K562 (cell line): ENCODE measurements around the gene IDI1. TPM values are rescaled to one million over a fixed set of nuclear protein-coding genes. Genes with fewer than 3 reads are reported as not detected.

Experiments used
- ATAC-seq: fragments of 200-7000 bp; cut with Tn5 transposase; 3 replicates; pipeline ENCODE4 v1.9.1; 2020; ENCODE audit warnings: moderate library complexity
- BruUV-seq: library from RNA; stranded (reverse); fragments of 400-500 nt; replicated peaks from 2 replicates; lab custom pipeline; 2021; lab: Mats Ljungman, UMichigan
- CTCF ChIA-PET: fragments of 300-600 bp; formaldehyde crosslinking; extraction: SDS; loops from one replicate; lab custom pipeline; 2021; ENCODE audit warnings: low intra/inter-chr PET ratio; lab: Yijun Ruan, JAX
- POLR2A ChIA-PET: fragments of 300-600, 350-650 bp; sonication (Branson Sonifier 250); formaldehyde crosslinking; extraction: SDS; loops from one replicate; lab custom pipeline; 2021; ENCODE audit warnings: antibody characterized with exemption, inconsistent platforms; lab: Yijun Ruan, JAX
- DNase-seq, 4 experiments: peaks; one replicate each; pipeline versions ENCODE4 v3.0.0 to v3.0.0-alpha.2; 2011 to 2018; ENCODE audit warnings: low spot score in 3 of 4, mixed read lengths in 3 of 4; ENCODE audit errors: extremely low read depth in 1 of 4
- FAIRE-seq: peaks from 2 replicates; lab custom pipeline; 2011; peaks lifted over from hg19 to GRCh38; lab: Jason Lieb, UNC
- H2AFZ ChIP-seq: 2 replicates; pipeline ENCODE4 v1.6.0; 2011; ENCODE audit warnings: low read depth, low read length, control low read depth, inconsistent platforms
- H3K27ac ChIP-seq: fragments of 200-600 bp; 3 replicates; pipeline ENCODE4 v1.8.0; 2011; ENCODE audit warnings: low read depth, mild to moderate bottlenecking, control low read depth, inconsistent platforms, low read length, moderate library complexity, mixed read lengths; ENCODE audit errors: extremely low read depth
- H3K27me3 ChIP-seq, 2 experiments: fragments of 300-600 bp in 1 of 2; 2 replicates in 1 of 2; 3 replicates in 1 of 2; pipeline versions ENCODE4 v1.6.0 to v1.8.0; 2011; ENCODE audit warnings: inconsistent platforms in 2 of 2, low read length in 2 of 2, mild to moderate bottlenecking in 1 of 2, mixed read lengths in 1 of 2, moderate library complexity in 1 of 2; ENCODE audit not compliant: control insufficient read depth in 2 of 2, insufficient read depth in 2 of 2
- H3K36me3 ChIP-seq: fragments of 300-600 bp; 3 replicates; pipeline ENCODE4 v1.8.0; 2011; ENCODE audit warnings: mild to moderate bottlenecking, low read length, inconsistent platforms; ENCODE audit not compliant: control insufficient read depth, insufficient read depth
- H3K4me1 ChIP-seq, 2 experiments: fragments of 200-600 bp in 1 of 2; replicated peaks in 1 of 2; 2 replicates in 1 of 2; 3 replicates in 1 of 2; pipeline versions ENCODE4 v1.5.1 to v1.8.0; 2011; ENCODE audit warnings: inconsistent platforms in 2 of 2, low read length in 2 of 2, mild to moderate bottlenecking in 1 of 2, mixed read lengths in 1 of 2, moderate library complexity in 1 of 2; ENCODE audit not compliant: control insufficient read depth in 2 of 2, insufficient read depth in 2 of 2
- H3K4me2 ChIP-seq: 2 replicates; pipeline ENCODE4 v1.6.1; 2011; ENCODE audit warnings: low read length, control low read depth, inconsistent platforms, mixed read lengths; ENCODE audit not compliant: insufficient read depth
- H3K4me3 ChIP-seq: fragments of 200-600 bp; sonication (generic), shearing (Covaris generic); 2 replicates; pipeline ENCODE4 v1.5.1; 2016; ENCODE audit warnings: control low read depth, inconsistent platforms
- H3K79me2 ChIP-seq: fragments of 200-600 bp; 3 replicates; pipeline ENCODE4 v1.8.0; 2011; ENCODE audit warnings: low read length, inconsistent platforms; ENCODE audit not compliant: control insufficient read depth, insufficient read depth
- H3K9ac ChIP-seq, 2 experiments: 2 replicates each; pipeline versions ENCODE4 v1.6.0 to v1.6.1; 2011; ENCODE audit warnings: low read depth in 2 of 2, low read length in 2 of 2, control low read depth in 1 of 2, inconsistent platforms in 1 of 2, mild to moderate bottlenecking in 1 of 2, mixed read lengths in 1 of 2; ENCODE audit not compliant: insufficient read depth in 1 of 2
- H3K9me1 ChIP-seq: one replicate; pipeline ENCODE4 v1.6.0; 2011; ENCODE audit warnings: inconsistent platforms, mild to moderate bottlenecking, low read length, moderate library complexity; ENCODE audit not compliant: control insufficient read depth, insufficient read depth
- H3K9me3 ChIP-seq: replicated peaks from 2 replicates; pipeline ENCODE4 v1.5.1; 2011; ENCODE audit warnings: low read depth, low read length, inconsistent platforms; ENCODE audit not compliant: control insufficient read depth, insufficient read depth
- H4K20me1 ChIP-seq: replicated peaks from 2 replicates; pipeline ENCODE4 v1.6.1; 2011; ENCODE audit warnings: low read length, inconsistent platforms, mixed read lengths; ENCODE audit not compliant: control insufficient read depth, insufficient read depth
- BHLHE40 ChIP-seq: IDR thresholded peaks from 2 replicates; pipeline ENCODE4 v1.6.1; 2011; ENCODE audit warnings: low read length, improper control_type of control experiment
- CBFA2T3 ChIP-seq: fragments of 450-650 bp; IDR thresholded peaks from 2 replicates; pipeline ENCODE4 v1.6.1; 2017
- CBX3 ChIP-seq, 2 experiments: IDR thresholded peaks; 1 replicate in 1 of 2; 2 replicates in 1 of 2; pipeline ENCODE4 v1.6.1; 2012; ENCODE audit warnings: inconsistent platforms in 2 of 2, low read length in 2 of 2, borderline replicate concordance in 1 of 2, control low read depth in 1 of 2
- CEBPB ChIP-seq: fragments of 450-650 bp; IDR thresholded peaks from 2 replicates; pipeline ENCODE4 v1.6.1; 2016; ENCODE audit warnings: missing genetic modification characterization, missing compliant biosample characterization
- CREB1 ChIP-seq, 2 experiments: sonication (generic) in 1 of 2; formaldehyde crosslinking in 1 of 2; IDR thresholded peaks; 2 replicates each; pipeline versions ENCODE4 v1.6.1 to v1.8.0; 2012 to 2022; ENCODE audit warnings: inconsistent platforms in 1 of 2, mild to moderate bottlenecking in 1 of 2, missing genetic modification reagents in 1 of 2, moderate library complexity in 1 of 2
- CTCF ChIP-seq, 3 experiments: IDR thresholded peaks in 2 of 3; conservative IDR thresholded peaks in 1 of 3; 2 replicates each; pipeline ENCODE4 v1.5.1; 2011 to 2012; ENCODE audit warnings: low read length in 3 of 3, mild to moderate bottlenecking in 3 of 3, control low read depth in 2 of 3, improper control_type of control experiment in 1 of 3, inconsistent platforms in 1 of 3, low read depth in 1 of 3, mixed read lengths in 1 of 3, moderate library complexity in 1 of 3; ENCODE audit not compliant: insufficient read depth in 2 of 3
- FIP1L1 ChIP-seq: fragments of 200-400 bp; formaldehyde crosslinking; IDR thresholded peaks from 2 replicates; pipeline ENCODE4 v1.6.1; 2018; ENCODE audit warnings: mild to moderate bottlenecking, low read depth, low read length; ENCODE audit not compliant: poor library complexity, severe bottlenecking
- FOXA1 ChIP-seq: fragments of 450-650 bp; IDR thresholded peaks from 2 replicates; pipeline ENCODE4 v1.6.1; 2016; ENCODE audit warnings: mild to moderate bottlenecking, borderline replicate concordance
- FOXJ2 ChIP-seq: fragments of 200-800 bp; sonication (Bioruptor generic); IDR thresholded peaks from 2 replicates; pipeline ENCODE4 v1.6.1; 2016; ENCODE audit warnings: missing genetic modification characterization, missing compliant biosample characterization
- FOXO4 ChIP-seq: fragments of 450-650 bp; formaldehyde crosslinking; IDR thresholded peaks from 2 replicates; pipeline ENCODE4 v1.4.0; 2020; ENCODE audit warnings: mild to moderate bottlenecking, moderate library complexity
- HMG20B ChIP-seq: fragments of 250-450 bp; sonication (Bioruptor Pico); IDR thresholded peaks from 2 replicates; pipeline ENCODE4 v1.5.0; 2021; ENCODE audit warnings: mild to moderate bottlenecking
- KAT7 ChIP-seq: sonication (generic); formaldehyde crosslinking; IDR thresholded peaks from 2 replicates; pipeline ENCODE4 v1.8.0; 2022; ENCODE audit warnings: missing genetic modification reagents, mild to moderate bottlenecking, borderline replicate concordance
- MYNN ChIP-seq, 2 experiments: sonication (generic); formaldehyde crosslinking in 1 of 2; IDR thresholded peaks; 2 replicates each; pipeline versions ENCODE4 v1.5.0 to v1.6.1; 2016 to 2020; ENCODE audit warnings: antibody characterized with exemption in 1 of 2, missing genetic modification reagents in 1 of 2
- NCOR1 ChIP-seq: fragments of 450-650 bp; IDR thresholded peaks from 2 replicates; pipeline ENCODE4 v1.6.1; 2016; ENCODE audit warnings: mild to moderate bottlenecking, moderate library complexity
- PPARD ChIP-seq: fragments of 250-450 bp; sonication (Bioruptor Pico); IDR thresholded peaks from 2 replicates; pipeline ENCODE4 v1.8.0; 2022; ENCODE audit warnings: inconsistent platforms, mild to moderate bottlenecking, moderate library complexity
- SETDB1 ChIP-seq: IDR thresholded peaks from one replicate; pipeline ENCODE4 v1.6.1; 2012; ENCODE audit warnings: low read length, control low read depth, inconsistent platforms
- STAT5A ChIP-seq: IDR thresholded peaks from 2 replicates; pipeline ENCODE4 v1.6.1; 2012; ENCODE audit warnings: low read length, inconsistent platforms, borderline replicate concordance
- ZNF512 ChIP-seq: IDR thresholded peaks from 2 replicates; pipeline ENCODE4 v1.6.1; 2016; ENCODE audit warnings: missing genetic modification characterization, missing compliant biosample characterization
- ZNF79 ChIP-seq: fragments of 250-450 bp; sonication (Bioruptor Pico); IDR thresholded peaks from 2 replicates; pipeline ENCODE4 v1.4.0; 2020; ENCODE audit warnings: low read depth, mild to moderate bottlenecking, moderate library complexity
- WGBS: fragments of 100-300 bp; shearing (Covaris generic); methylation state at CpG from one replicate; pipeline ENCODE4 v1.1.6; 2016; ENCODE audit warnings: low coverage, mixed read lengths; ENCODE audit not compliant: insufficient coverage; ENCODE audit errors: missing lambda C conversion rate; 5-methylcytosine and 5-hydroxymethylcytosine counted together
- in situ Hi-C: fragments of 300-500 bp; cut with MboI; formaldehyde crosslinking; loops from 4 replicates; pipeline ENCODE4 v1.15.0; 2018; ENCODE audit warnings: inconsistent platforms, mixed read lengths
- intact Hi-C: fragments of 100-400 bp; cut with micrococcal nuclease; formaldehyde crosslinking; loops from 2 replicates; pipeline ENCODE4 v1.14.2; 2022
- polyA plus RNA-seq, 8 experiments: library from polyadenylated mRNA; depleted of rRNA in 4 of 8; stranded (reverse) in 5 of 8; unstranded in 3 of 8; fragments of >200 nt; fragmentation: Nextera tagmentation in 2 of 8; fragmentation: Illumina TruSeq in 1 of 8; extraction: Ambion mirVana in 2 of 8; extraction: Trizol in 1 of 8; gene quantifications; 2 replicates each; pipeline versions ENCODE4 v1.2.1 to v1.2.3, GENCODE V29; 2011 to 2014; ENCODE audit warnings: inconsistent platforms in 1 of 8, missing spikeins in 1 of 8
- total RNA-seq, 7 experiments: library from RNA; depleted of rRNA in 6 of 7; stranded (reverse); fragments of >200 nt in 6 of 7; fragmentation: Illumina TruSeq in 2 of 7; extraction: Trizol in 2 of 7; gene quantifications; 2 replicates each; pipeline versions ENCODE4 v1.2.1 to v1.2.3, GENCODE V29; 2011 to 2021; ENCODE audit warnings: low replicate concordance in 1 of 7

Gene IDI1
- total and polyA plus RNA-seq, 9 of the 15 experiments (the other 6 are each of a cell fraction or from before 2014, with no cell fraction given), result 70.0 to 265 (median 119) TPM

DNA sequence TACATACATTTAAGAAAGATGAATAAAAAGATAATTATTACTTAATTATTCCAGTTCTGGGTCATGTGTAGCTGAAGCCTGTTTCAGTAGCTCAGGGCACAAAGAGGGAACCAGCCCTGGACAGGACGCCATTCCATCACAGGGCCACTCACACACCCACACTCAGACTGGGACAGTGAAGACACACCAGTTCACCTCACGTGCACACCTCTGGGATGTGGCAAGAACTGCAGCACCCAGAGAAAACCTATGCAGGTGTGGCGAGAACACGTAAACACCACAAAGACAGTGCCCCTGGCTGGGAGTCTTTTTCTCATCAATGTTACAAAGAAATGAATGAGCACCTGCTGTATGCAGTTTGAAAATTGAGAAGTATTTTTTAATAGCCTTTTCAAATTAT lies 1.6 kb upstream of the IDI1 start:
- ChIA-PET CTCF (no interaction called here), POLR2A (interaction anchor here (0.5 to 3.5 kb wide), 3 partner anchors 13 to 33 kb away, joined by 3 to 25 read pairs (median 3); no protein-coding TSS in a partner anchor)
- H3K9me1 ChIP-seq, result peaks cover 9% of the 10 kb centered on the region
- peak overlapping the region; percentile 54; the same call in 1 of the 2 replicates for H3K4me2 ChIP-seq
- H4K20me1 ChIP-seq, result peaks cover 24% of the 10 kb centered on the region
- DNase-seq, result peak in 1 of 4 experiments; percentile 46
- 0 out of 2 replicates have a peak, but pooled peaks have one; percentile 4 for TF ChIP-seq MYNN (IDR thresholded peaks at IDR 0.05)
- no peak for TF ChIP-seq MYNN (CRISPR knock-in tag; IDR thresholded peaks at IDR 0.05)
- 0 out of 6 replicates have a peak, but pooled peaks of 2 of the 3 experiments have one; percentile 1 to 10 for TF ChIP-seq CTCF (IDR thresholded peaks at IDR 0.05 in 2 of 3, conservative IDR thresholded peaks at IDR 0.05 in 1 of 3; ENCODE audit: insufficient read depth in 2 of 3, low read depth in 1 of 3, low read length in 3 of 3)
- TF ChIP-seq CEBPB (tag), result peak; percentile 33; the same call in 1 of the 2 replicates
- TF ChIP-seq STAT5A, result no peak
- 0 out of 2 replicates have a peak, but pooled peaks have one; percentile 6 for TF ChIP-seq KAT7
- no peak for TF ChIP-seq CBX3 (IDR thresholded peaks at IDR 0.05; ENCODE audit: borderline replicate concordance in 1 of 2, low read length in 2 of 2)
- TF ChIP-seq CBFA2T3, result no peak
- no peak for TF ChIP-seq CREB1 (IDR thresholded peaks at IDR 0.05)
- no peak for TF ChIP-seq CREB1 (CRISPR knock-in tag; IDR thresholded peaks at IDR 0.05)
- 0 out of 2 replicates have a peak, but pooled peaks have one; percentile 18 for TF ChIP-seq ZNF512
- TF ChIP-seq BHLHE40, result peak; percentile 78
- TF ChIP-seq FOXO4 (CRISPR knock-in tag), result no peak
- TF ChIP-seq HMG20B (CRISPR knock-in tag), result no peak
- no peak for TF ChIP-seq PPARD (CRISPR knock-in tag)
- TF ChIP-seq SETDB1, result no peak
- no peak for TF ChIP-seq ZNF79
- TF ChIP-seq FOXA1, result no peak
- no peak for TF ChIP-seq NCOR1
- TF ChIP-seq FIP1L1, result no peak
- 0 out of 2 replicates have a peak, but pooled peaks have one; percentile 44 for TF ChIP-seq FOXJ2 (tag)
- in situ Hi-C loops (no loop called here), intact Hi-C loops (loop anchor here (10.0 kb wide), 1 partner anchor 116 kb away; the partner anchor contains the start of gene LARP4B)
- 39% methylated on average over 4 of the region's 4 CpGs for WGBS
- no peak overlapping the region for H3K4me3 ChIP-seq
- H3K36me3 ChIP-seq, result peaks cover 60% of the 10 kb centered on the region
- no peak overlapping the region for H3K9ac ChIP-seq
- H3K4me1 ChIP-seq, result peaks cover 25 to 29% of the 10 kb centered on the region in 2 experiments; a peak in 4 of 5 replicates
- no peak for FAIRE-seq
- no peak for ATAC-seq
- H3K27ac ChIP-seq, result no peak overlapping the region
- no peaks in the 10 kb centered on the region for H3K9me3 ChIP-seq
- BruUV-seq, result no TSS peak
- H3K27me3 ChIP-seq, result no peaks in the 10 kb centered on the region
- no peak overlapping the region for H2AFZ ChIP-seq
- peaks cover 75% of the 10 kb centered on the region for H3K79me2 ChIP-seq
